ENCODE results near the gene DSC3.
"Not testable (repeated sequence)": the region's sequence is repeated elsewhere in the genome, so short reads cannot be mapped to it uniquely, and the experiment has no call there.

- TF ChIP-seq REST (IDR thresholded peaks at IDR 0.05; ENCODE audit: unreplicated experiment); POLR2AphosphoS5 (IDR thresholded peaks at IDR 0.05; ENCODE audit: low read depth): not testable (repeated sequence)
Observed at GRCh38 chr18:30978091-30978490, 64.5 kb downstream of the DSC3 start.

Data from GM23338 (cell line).